Endothelial cell of umbilical vein (primary cell): ENCODE measurements around the gene SEMG1.

ENCODE experiments used
- CTCF ChIP-seq, 2 donors: IDR thresholded peaks; 1 replicate in 1 of 2; 2 replicates in 1 of 2; pipeline ENCODE4 v1.5.1; 2011; ENCODE audit warnings: low read length in 2 of 2, mild to moderate bottlenecking in 2 of 2, moderate library complexity in 2 of 2, control low read depth in 1 of 2, inconsistent platforms in 1 of 2, low read depth in 1 of 2; ENCODE audit not compliant: insufficient read depth in 1 of 2; ENCODE audit errors: extremely low read depth in 1 of 2
- EZH2 ChIP-seq: IDR thresholded peaks from 2 replicates; pipeline ENCODE4 v1.6.1; 2012; ENCODE audit warnings: borderline replicate concordance, low read depth, mild to moderate bottlenecking, moderate library complexity, low read length, inconsistent platforms; ENCODE audit not compliant: severe bottlenecking
- FOS ChIP-seq: IDR thresholded peaks from 2 replicates; pipeline ENCODE4 v1.6.1; 2011; ENCODE audit warnings: mild to moderate bottlenecking, low read length, moderate library complexity, borderline replicate concordance; ENCODE audit not compliant: insufficient read depth
- GATA2 ChIP-seq: IDR thresholded peaks from 2 replicates; pipeline ENCODE4 v1.7.0; 2011; ENCODE audit warnings: low read depth, mild to moderate bottlenecking, moderate library complexity, mixed read lengths, low read length; ENCODE audit not compliant: insufficient read length, insufficient read depth
- JUN ChIP-seq: IDR thresholded peaks from 2 replicates; pipeline ENCODE4 v1.6.1; 2011; ENCODE audit warnings: borderline replicate concordance, low read depth; ENCODE audit not compliant: insufficient read length, insufficient read depth
- MAX ChIP-seq: IDR thresholded peaks from 2 replicates; pipeline ENCODE4 v1.6.1; 2011; ENCODE audit not compliant: insufficient read depth, insufficient read length
- MYC ChIP-seq: IDR thresholded peaks from one replicate; pipeline ENCODE4 v1.6.1; 2011; ENCODE audit warnings: mild to moderate bottlenecking, low read depth, low read length
- POLR2A ChIP-seq: IDR thresholded peaks from 2 replicates; pipeline ENCODE4 v1.6.1; 2012; ENCODE audit warnings: low read depth, mild to moderate bottlenecking, control low read depth, low read length
- POLR2AphosphoS5 ChIP-seq: IDR thresholded peaks from 2 replicates; pipeline ENCODE4 v1.6.1; 2012; ENCODE audit warnings: low read depth, mild to moderate bottlenecking, control low read depth, low read length, moderate library complexity; ENCODE audit not compliant: insufficient read depth

- no peak for TF ChIP-seq CTCF (IDR thresholded peaks at IDR 0.05; ENCODE audit: extremely low read depth in 1 of 2, insufficient read depth in 1 of 2, low read depth in 1 of 2, low read length in 2 of 2)
- no peak for TF ChIP-seq POLR2A
- TF ChIP-seq EZH2 = no peak
- no peak for TF ChIP-seq MAX
- no peak for TF ChIP-seq JUN
- no peak for TF ChIP-seq POLR2AphosphoS5
- TF ChIP-seq GATA2 = no peak
- TF ChIP-seq FOS = no peak
- no peak for TF ChIP-seq MYC
Observed at GRCh38 chr20:45174434-45175364, 32.1 kb upstream of the SEMG1 start, which contains the start of gene PI3.
